Subcutaneous abdominal adipose tissue (tissue), 5 donors: ENCODE results near the gene ABCC8.

ENCODE experiments used
- H3K27ac ChIP-seq: one replicate; pipeline ENCODE4 v1.7.0; 2013; ENCODE audit warnings: low read depth, mild to moderate bottlenecking, inconsistent platforms, low read length, moderate library complexity
- H3K27me3 ChIP-seq, 5 donors: one replicate each; pipeline ENCODE4 v1.7.0; 2013; ENCODE audit warnings: low read length in 5 of 5, inconsistent platforms in 1 of 5; ENCODE audit not compliant: control insufficient read depth in 5 of 5, insufficient read depth in 4 of 5
- H3K36me3 ChIP-seq, 5 donors: one replicate each; pipeline ENCODE4 v1.7.0; 2013; ENCODE audit warnings: low read length in 5 of 5; ENCODE audit not compliant: control insufficient read depth in 5 of 5, insufficient read depth in 5 of 5
- H3K4me1 ChIP-seq, 5 donors: one replicate each; pipeline ENCODE4 v1.7.0; 2013; ENCODE audit warnings: low read length in 5 of 5, mild to moderate bottlenecking in 3 of 5, moderate library complexity in 1 of 5; ENCODE audit not compliant: control insufficient read depth in 5 of 5, insufficient read depth in 5 of 5
- H3K4me3 ChIP-seq, 5 donors: one replicate each; pipeline ENCODE4 v1.7.0; 2013; ENCODE audit warnings: low read length in 5 of 5, low read depth in 1 of 5
- H3K9ac ChIP-seq, 5 donors: one replicate each; pipeline ENCODE4 v1.7.0; 2013; ENCODE audit warnings: low read length in 5 of 5, mild to moderate bottlenecking in 4 of 5, moderate library complexity in 3 of 5
- H3K9me3 ChIP-seq, 5 donors: one replicate each; pipeline ENCODE4 v1.7.0; 2013; ENCODE audit warnings: low read length in 5 of 5; ENCODE audit not compliant: control insufficient read depth in 5 of 5
- donor health status: healthy.
- donor health status: healthy.
- donor health status: healthy.
- donor health status: healthy.
- donor health status: healthy.

Gene ABCC8

GRCh38 chr11:17352950-17353820, 123.5 kb downstream of the ABCC8 start:
- Histone ChIP-seq H3K36me3 (no peaks in the 10 kb centered on the region), H3K9ac (peak overlapping the region in 4 of 5 donors; percentile 33 to 71 (median 60)), H3K27me3 (peaks cover 0 to 3% (median 0%) of the 10 kb centered on the region in 5 donors), H3K9me3 (no peaks in the 10 kb centered on the region), H3K4me1 (peaks cover 3 to 30% (median 27%) of the 10 kb centered on the region in 5 donors), H3K27ac (no peak overlapping the region), H3K4me3 (peak overlapping the region; percentile 73 to 88 (median 73))

- no peaks in the 10 kb centered on the region for H3K36me3 ChIP-seq
- peaks cover 0 to 3% (median 0%) of the 10 kb centered on the region in 5 donors for H3K27me3 ChIP-seq
- H3K4me1 ChIP-seq = peaks cover 3 to 30% (median 27%) of the 10 kb centered on the region in 5 donors
- no peak within 1 kb of the TSS for H3K27ac ChIP-seq
- H3K9ac ChIP-seq = peak within 1 kb of the TSS in 3 of 5 donors; percentile 45 to 71 (median 64)
- H3K9me3 ChIP-seq = no peaks in the 10 kb centered on the region
- H3K4me3 ChIP-seq = peak within 1 kb of the TSS; percentile 73 to 88 (median 73)
Measured at GRCh38 chr11:17351510-17352176, 125.0 kb downstream of the ABCC8 start, which contains the start of gene NCR3LG1. Gene NCR3LG1, plus strand, starts transcription at chr11:17351800. Its CDS starts 170 bp downstream, at chr11:17351970.

- peak overlapping the region in 1 of 5 donors; percentile 64 for H3K9ac ChIP-seq
- no peak overlapping the region for H3K27ac ChIP-seq
Measured at GRCh38 chr11:17351172-17351509, 125.5 kb downstream of the ABCC8 start.

DNA sequence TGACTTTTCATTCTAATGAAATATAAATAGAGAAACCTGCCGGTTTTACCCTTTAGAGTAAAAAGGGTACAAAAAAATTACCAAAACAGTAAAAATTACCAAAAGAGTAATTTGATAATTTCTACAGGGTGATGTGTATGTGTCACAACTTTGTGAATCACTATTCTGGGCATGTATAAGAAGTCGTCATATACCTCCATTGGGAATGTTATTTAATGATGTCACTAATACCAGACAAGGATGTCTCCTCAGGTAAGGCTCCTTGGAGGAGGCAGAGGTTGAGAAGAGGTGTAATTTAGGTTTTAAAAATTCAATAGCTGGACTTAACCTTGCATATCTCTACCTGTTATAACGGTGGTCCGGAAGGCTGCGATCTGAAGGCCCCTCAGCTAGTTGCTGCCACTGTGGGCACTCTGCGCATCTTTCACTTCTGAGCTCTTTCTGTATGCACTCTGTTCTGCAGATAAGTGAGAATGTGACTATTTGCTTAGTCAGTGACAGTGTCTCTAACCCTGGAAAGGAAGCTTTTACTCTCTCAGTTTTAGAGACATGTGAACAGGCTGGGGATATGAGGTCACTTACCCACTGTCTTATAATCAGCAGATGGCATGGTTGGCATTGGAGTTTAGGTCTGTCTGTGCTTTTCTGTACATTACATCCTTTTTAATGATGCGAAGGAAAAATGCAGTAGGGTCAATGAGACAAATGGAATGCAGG, 126.0 kb downstream of the ABCC8 start:
- Histone ChIP-seq H3K27ac (no peak overlapping the region), H3K27me3 (peaks cover 0 to 3% (median 0%) of the 10 kb centered on the region in 5 donors), H3K4me1 (peaks cover 3 to 30% (median 27%) of the 10 kb centered on the region in 5 donors), H3K4me3 (no peak overlapping the region), H3K9ac (no peak overlapping the region), H3K9me3 (no peaks in the 10 kb centered on the region), H3K36me3 (no peaks in the 10 kb centered on the region)

More at GRCh38 chr11:17351172-17351509, 125.5 kb downstream of the ABCC8 start:
- Histone ChIP-seq H3K9me3 (no peaks in the 10 kb centered on the region), H3K4me3 (peak overlapping the region; percentile 39 to 73 (median 65)), H3K4me1 (peaks cover 3 to 30% (median 27%) of the 10 kb centered on the region in 5 donors), H3K36me3 (no peaks in the 10 kb centered on the region), H3K27me3 (peaks cover 0 to 3% (median 0%) of the 10 kb centered on the region in 5 donors)

- peaks cover 0 to 13% (median 11%) of the 10 kb centered on the region in 5 donors for H3K4me1 ChIP-seq
- H3K4me3 ChIP-seq = no peak overlapping the region
- no peak overlapping the region for H3K27ac ChIP-seq
Measured at GRCh38 chr11:17347676-17348075, 129.0 kb downstream of the ABCC8 start.

GRCh38 chr11:17343907-17344306, 132.7 kb downstream of the ABCC8 start:
- peaks cover 0 to 3% (median 0%) of the 10 kb centered on the region in 5 donors for H3K36me3 ChIP-seq
- H3K27me3 ChIP-seq = no peaks in the 10 kb centered on the region
- no peak overlapping the region for H3K9ac ChIP-seq
- H3K9me3 ChIP-seq = no peaks in the 10 kb centered on the region
- H3K27ac ChIP-seq = no peak overlapping the region
- no peaks in the 10 kb centered on the region for H3K4me1 ChIP-seq
- no peak overlapping the region for H3K4me3 ChIP-seq

More at GRCh38 chr11:17347676-17348075, 129.0 kb downstream of the ABCC8 start:
- Histone ChIP-seq H3K36me3 (peaks cover 0 to 3% (median 0%) of the 10 kb centered on the region in 5 donors), H3K27me3 (peaks cover 0 to 3% (median 0%) of the 10 kb centered on the region in 5 donors), H3K9ac (no peak overlapping the region), H3K9me3 (no peaks in the 10 kb centered on the region)

GRCh38 chr11:17343257-17343656, 133.4 kb downstream of the ABCC8 start:
- peaks cover 0 to 3% (median 0%) of the 10 kb centered on the region in 5 donors for H3K36me3 ChIP-seq
- no peak overlapping the region for H3K4me3 ChIP-seq
- no peak overlapping the region for H3K27ac ChIP-seq
- no peaks in the 10 kb centered on the region for H3K4me1 ChIP-seq
- no peaks in the 10 kb centered on the region for H3K9me3 ChIP-seq
- H3K9ac ChIP-seq = no peak overlapping the region
- H3K27me3 ChIP-seq = no peaks in the 10 kb centered on the region
